Measurements from ENCODE around the gene EDEM3.

DNA sequence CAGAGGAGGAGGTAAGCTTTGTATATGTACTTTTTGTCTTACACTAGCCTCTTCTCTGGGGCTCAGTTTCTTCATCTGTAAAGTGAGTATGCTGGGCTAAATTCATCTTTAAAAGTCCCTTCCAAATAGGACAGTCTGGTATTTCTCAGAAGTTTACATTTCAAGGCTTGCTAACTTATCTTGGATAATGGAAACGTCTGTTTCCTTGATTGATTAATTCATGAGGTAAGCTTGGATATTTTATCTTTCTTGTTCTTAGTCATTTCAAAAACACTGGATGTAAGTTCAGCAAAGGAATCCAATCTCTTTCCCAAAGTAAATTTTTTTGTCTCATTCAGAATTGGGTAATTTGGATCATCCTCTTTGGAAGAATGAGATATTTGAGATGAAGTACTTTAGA, 111.0 kb downstream of the EDEM3 start:
- TF ChIP-seq, protein P1, sequence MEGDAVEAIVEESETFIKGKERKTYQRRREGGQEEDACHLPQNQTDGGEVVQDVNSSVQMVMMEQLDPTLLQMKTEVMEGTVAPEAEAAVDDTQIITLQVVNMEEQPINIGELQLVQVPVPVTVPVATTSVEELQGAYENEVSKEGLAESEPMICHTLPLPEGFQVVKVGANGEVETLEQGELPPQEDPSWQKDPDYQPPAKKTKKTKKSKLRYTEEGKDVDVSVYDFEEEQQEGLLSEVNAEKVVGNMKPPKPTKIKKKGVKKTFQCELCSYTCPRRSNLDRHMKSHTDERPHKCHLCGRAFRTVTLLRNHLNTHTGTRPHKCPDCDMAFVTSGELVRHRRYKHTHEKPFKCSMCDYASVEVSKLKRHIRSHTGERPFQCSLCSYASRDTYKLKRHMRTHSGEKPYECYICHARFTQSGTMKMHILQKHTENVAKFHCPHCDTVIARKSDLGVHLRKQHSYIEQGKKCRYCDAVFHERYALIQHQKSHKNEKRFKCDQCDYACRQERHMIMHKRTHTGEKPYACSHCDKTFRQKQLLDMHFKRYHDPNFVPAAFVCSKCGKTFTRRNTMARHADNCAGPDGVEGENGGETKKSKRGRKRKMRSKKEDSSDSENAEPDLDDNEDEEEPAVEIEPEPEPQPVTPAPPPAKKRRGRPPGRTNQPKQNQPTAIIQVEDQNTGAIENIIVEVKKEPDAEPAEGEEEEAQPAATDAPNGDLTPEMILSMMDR (IDR thresholded peaks at IDR 0.05), result no peak
- TF ChIP-seq POLR2A (IDR thresholded peaks at IDR 0.05), result no peak

All from heart left ventricle (tissue), 13 donors.